GM19397 (cell line): ENCODE measurements around the gene TSPEAR.
"Not testable (repeated sequence)": the region's sequence is repeated elsewhere in the genome, so short reads cannot be mapped to it uniquely, and the experiment has no call there.

ENCODE experiments used
- ATAC-seq: cut with Tn5 transposase; IDR thresholded peaks from one replicate; pipeline ENCODE4 v1.9.1; 2021; ENCODE audit warnings: mild to moderate bottlenecking, moderate library complexity; ENCODE audit not compliant: unreplicated experiment

The TSPEAR gene

GRCh38 chr21:44510508-44511218 is 200.7 kb downstream of the TSPEAR start:
- no peak for ATAC-seq

- ATAC-seq: no peak
Observed at GRCh38 chr21:44510109-44510507, 201.3 kb downstream of the TSPEAR start.

- no peak for ATAC-seq
Observed at GRCh38 chr21:44509539-44509938, 201.8 kb downstream of the TSPEAR start.

- ATAC-seq: no peak
Observed at GRCh38 chr21:44508711-44509445, 202.5 kb downstream of the TSPEAR start.

GRCh38 chr21:44508426-44508710 is 203.0 kb downstream of the TSPEAR start:
- ATAC-seq: no peak

GRCh38 chr21:44507673-44508425 is 203.5 kb downstream of the TSPEAR start:
- ATAC-seq: no peak

- no peak for ATAC-seq
Observed at GRCh38 chr21:44506279-44507255, 204.8 kb downstream of the TSPEAR start.

- ATAC-seq: no peak
Observed at GRCh38 chr21:44505673-44506278, 205.6 kb downstream of the TSPEAR start.

- no peak for ATAC-seq
Observed at GRCh38 chr21:44503901-44504399, 207.4 kb downstream of the TSPEAR start.

- not testable (repeated sequence) for ATAC-seq
Observed at GRCh38 chr21:44503006-44503889, 208.1 kb downstream of the TSPEAR start.

GRCh38 chr21:44502171-44502958 is 209.0 kb downstream of the TSPEAR start:
- no peak for ATAC-seq

GRCh38 chr21:44500111-44500510 is 211.3 kb downstream of the TSPEAR start:
- no peak for ATAC-seq

- no peak for ATAC-seq
Observed at GRCh38 chr21:44499631-44500030, 211.7 kb downstream of the TSPEAR start.

GRCh38 chr21:44499211-44499560 is 212.2 kb downstream of the TSPEAR start:
- no peak for ATAC-seq

- ATAC-seq: no peak
Observed at GRCh38 chr21:44498280-44499210, 212.8 kb downstream of the TSPEAR start.

- ATAC-seq: no peak
Observed at GRCh38 chr21:44497703-44498126, 213.7 kb downstream of the TSPEAR start.
